WI38 (cell line): ENCODE measurements around the gene ODC1.

Experiments used
- H3K4me3 ChIP-seq: 2 replicates; pipeline ENCODE4 v1.5.1; 2011; ENCODE audit warnings: low read depth, mild to moderate bottlenecking, control low read depth, low read length
- TF ChIP-seq, protein P1 (sequence below): IDR thresholded peaks from 2 replicates; pipeline ENCODE4 v1.5.1; 2012; ENCODE audit warnings: low read depth, mild to moderate bottlenecking, control low read depth, low read length

Gene ODC1

DNA sequence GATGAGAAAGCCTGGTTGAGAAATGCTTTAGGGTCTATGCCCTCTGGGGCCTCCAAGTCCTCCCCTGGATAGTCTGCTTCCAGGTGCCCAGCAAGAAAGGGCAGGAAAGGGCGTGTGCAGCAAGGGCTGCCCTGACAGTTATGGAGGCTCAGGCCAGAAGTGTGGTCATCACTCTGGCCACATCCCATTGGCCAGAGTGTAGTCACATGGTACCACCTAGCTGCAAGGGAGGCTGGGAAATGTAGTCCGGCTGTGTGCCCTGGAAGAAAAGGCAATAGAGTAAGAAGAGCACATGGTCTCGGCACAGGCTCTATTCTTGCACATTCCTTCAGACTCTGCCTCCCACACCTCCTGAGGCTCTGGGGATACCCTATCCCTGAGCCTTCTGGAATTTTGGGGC lies 35.7 kb downstream of the ODC1 start:
- H3K4me3 ChIP-seq: no peak overlapping the region
- TF ChIP-seq, protein P1, sequence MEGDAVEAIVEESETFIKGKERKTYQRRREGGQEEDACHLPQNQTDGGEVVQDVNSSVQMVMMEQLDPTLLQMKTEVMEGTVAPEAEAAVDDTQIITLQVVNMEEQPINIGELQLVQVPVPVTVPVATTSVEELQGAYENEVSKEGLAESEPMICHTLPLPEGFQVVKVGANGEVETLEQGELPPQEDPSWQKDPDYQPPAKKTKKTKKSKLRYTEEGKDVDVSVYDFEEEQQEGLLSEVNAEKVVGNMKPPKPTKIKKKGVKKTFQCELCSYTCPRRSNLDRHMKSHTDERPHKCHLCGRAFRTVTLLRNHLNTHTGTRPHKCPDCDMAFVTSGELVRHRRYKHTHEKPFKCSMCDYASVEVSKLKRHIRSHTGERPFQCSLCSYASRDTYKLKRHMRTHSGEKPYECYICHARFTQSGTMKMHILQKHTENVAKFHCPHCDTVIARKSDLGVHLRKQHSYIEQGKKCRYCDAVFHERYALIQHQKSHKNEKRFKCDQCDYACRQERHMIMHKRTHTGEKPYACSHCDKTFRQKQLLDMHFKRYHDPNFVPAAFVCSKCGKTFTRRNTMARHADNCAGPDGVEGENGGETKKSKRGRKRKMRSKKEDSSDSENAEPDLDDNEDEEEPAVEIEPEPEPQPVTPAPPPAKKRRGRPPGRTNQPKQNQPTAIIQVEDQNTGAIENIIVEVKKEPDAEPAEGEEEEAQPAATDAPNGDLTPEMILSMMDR: no peak

DNA sequence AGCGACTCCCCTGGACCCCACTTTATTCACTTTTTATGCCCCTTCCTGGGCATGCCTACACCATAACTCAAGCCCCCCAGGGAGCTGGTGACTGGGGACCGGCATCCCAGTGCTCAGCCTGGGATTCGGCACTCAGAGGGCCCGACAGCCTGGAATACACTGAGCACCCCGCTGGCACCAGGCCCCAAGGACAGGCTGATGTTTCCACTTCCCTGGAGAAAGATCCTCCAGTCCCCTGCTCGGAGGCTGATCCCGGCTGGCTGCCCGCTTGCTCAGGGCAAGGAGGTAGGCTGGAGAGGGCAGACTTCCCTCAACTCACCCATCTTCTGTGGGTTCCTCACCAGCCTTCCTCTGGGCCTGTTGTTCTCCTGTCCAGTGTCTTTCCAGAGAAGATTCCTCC lies 36.6 kb downstream of the ODC1 start:
- TF ChIP-seq, protein P1: no peak

DNA sequence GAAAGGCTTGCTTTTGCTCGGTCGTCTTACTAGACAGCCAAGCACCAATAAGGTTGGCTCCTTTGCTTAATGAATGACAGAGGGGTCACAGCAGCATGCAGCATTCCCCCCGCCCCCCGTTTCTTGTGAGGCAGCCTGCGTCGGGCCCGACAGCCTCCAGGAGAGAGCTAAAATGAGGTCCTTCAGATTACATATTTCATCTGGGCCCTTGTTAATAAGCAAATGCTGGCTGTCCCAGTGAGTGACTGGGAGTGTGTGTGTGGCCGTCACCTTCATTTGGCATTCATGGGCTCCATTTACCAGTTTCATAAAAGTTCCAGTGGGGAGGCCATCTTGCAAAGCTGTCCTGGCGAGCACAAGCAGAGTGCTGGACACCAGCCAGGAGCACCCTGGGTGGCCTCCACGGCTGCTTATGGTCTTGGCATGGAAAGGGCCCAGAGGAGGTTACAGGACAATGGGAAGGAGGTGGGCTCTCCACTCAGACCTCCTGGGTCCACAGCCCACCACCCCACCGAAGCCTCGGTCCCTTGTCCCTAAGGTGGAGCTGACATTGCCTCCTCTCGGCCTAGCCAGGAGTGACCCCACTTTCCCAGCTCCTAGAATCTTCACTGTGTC lies 37.2 kb downstream of the ODC1 start:
- TF ChIP-seq, protein P1: no peak
- no peak overlapping the region for H3K4me3 ChIP-seq

More for the DNA sequence above, 36.6 kb downstream of the ODC1 start:
- H3K4me3 ChIP-seq: no peak overlapping the region

DNA sequence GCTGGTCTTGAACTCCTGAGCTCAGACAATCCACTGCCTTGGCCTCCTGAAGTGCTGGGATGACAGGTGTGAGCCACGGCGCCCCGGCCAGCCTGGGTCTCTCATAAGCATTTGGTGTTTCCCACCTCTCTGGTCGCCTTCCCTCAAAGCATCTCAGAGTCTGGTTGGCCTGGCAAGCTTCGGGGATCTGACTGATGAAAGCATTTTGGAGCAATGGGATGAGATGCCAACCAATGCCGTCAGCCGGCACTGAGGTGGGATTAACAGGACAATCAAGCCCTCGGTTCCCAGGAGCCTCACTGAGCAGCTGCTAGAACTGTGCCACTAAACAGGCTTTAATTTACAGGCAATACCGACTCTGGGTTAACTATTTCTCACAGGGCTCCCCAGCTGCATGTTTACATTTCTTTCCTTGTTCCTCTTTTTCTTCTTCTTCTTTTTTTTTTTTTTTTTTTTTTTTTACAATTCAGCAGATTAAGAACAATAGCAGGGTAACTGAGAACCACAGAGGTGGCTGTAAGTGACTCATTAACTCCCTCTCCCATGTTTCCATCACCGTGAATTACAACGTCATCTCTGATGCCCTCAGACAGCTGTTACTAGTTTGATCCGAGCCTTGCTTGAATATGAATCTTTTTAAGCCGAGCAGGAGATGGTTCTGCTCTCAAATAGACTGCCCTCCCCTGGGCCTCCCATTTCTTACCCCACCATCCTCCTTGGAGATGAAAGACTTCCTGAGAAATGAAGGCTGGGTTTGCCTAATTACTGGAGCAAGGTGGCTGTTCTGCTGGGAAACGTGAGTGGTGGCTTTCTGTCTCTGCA lies 37.9 kb downstream of the ODC1 start:
- TF ChIP-seq, protein P1: no peak
- H3K4me3 ChIP-seq: no peak overlapping the region

DNA sequence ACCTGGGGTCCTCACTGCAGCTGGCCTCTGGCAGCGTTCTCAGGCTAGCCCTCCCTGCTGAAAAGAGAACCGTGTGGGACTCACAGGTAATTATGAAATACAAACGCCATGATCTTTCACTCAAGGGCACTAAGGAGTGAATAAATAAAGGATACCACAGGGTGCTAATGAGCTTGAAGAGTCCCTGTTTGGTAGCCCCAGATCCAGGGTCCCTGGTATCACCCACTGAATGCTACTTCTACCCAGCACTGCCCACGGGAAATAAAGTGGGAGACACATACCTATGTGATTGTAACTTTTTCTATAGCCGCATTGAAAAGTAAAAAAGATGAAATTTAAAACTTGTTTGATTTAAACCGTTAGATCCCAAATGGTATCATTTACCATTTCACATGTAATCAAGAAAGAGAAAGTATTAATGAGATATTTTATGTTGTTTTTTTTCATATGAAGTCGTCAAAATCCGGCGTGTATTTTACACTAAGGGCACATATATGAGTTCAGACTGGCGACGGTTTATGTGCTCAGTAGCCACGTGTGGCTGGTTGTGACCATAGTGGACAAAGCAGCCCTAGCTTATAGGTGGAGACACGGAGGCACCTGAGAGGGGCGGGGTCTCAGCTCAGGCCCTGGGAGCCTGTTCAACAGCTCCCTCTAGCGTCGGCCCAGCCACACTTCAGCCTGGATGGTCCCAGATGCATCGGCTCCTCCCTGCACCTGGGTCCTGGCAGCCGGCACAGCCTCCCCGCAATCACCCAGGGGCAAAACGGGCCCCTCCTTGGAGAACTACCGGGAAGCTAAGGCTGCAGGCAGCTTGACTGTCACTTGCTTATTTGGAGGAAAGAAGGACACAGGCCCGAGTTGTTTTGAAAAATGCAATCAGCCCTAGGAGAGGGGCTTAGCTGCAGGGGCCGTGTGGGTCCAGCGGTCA lies 39.2 kb downstream of the ODC1 start:
- H3K4me3 ChIP-seq: no peak overlapping the region
- TF ChIP-seq, protein P1: peak; percentile 92

DNA sequence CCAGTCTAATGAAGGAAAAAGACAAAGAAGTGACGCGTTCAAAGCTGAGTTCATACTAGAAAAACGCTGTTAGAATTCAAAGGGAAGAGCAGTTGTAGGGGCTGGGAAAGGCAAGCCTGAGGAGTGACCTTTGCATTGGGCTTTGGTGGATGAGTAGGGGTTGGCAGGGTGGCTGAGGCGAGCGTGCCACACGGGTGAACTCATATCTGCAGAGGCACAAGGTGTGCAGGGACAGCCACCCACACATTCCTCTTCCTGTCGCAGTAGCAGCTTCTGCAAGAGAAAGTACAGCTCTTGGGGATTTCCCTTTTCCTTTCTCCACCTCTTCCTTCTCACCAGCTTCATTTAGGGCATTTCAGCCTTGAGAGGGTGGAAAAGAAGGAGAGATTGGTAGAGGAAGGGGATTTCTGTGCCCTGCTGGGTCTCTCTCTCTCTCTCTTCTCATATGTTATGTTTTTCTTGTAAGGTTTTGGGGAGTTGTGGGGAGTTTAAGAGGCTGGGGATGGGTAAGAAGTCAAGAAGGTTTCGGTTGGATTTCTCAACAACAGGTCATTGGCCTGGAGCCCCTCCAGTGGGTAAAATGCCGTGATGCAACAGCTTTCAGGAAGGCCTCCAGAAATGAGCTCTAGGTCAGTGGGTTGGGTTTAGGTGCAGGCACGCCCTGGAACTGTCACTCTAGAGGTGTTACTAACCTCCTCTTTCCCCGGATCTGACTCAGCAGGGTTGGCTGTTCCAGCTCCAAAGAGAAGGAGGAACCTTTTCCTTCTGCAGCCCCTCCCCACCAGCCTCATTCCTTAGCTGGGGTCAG lies 40.1 kb downstream of the ODC1 start:
- TF ChIP-seq, protein P1: no peak
- no peak overlapping the region for H3K4me3 ChIP-seq
